OCI-LY7 (cell line): ENCODE measurements around the gene COX7A2. TPM values are rescaled to one million over a fixed set of nuclear protein-coding genes. Genes with fewer than 3 reads are reported as not detected.

Experiments
- BruUV-seq: library from RNA; stranded (reverse); fragments of 400-500 nt; replicated peaks from 2 replicates; lab custom pipeline; 2021; lab: Mats Ljungman, UMichigan
- CTCF ChIA-PET: fragments of 300-600 bp; sonication (Branson Sonifier 250); formaldehyde crosslinking; loops from one replicate; lab custom pipeline; 2022; ENCODE audit warnings: antibody characterized with exemption; ENCODE audit not compliant: unreplicated experiment; lab: Charles Lee
- POLR2A ChIA-PET: fragments of 300-600 bp; sonication (Branson Sonifier 250); formaldehyde crosslinking; loops from one replicate; lab custom pipeline; 2022; ENCODE audit warnings: antibody characterized with exemption; lab: Charles Lee
- DNase-seq: peaks from one replicate; pipeline ENCODE4 v3.0.0-alpha.2; 2015; ENCODE audit warnings: low spot score
- H2AFZ ChIP-seq: fragments of 200-600 bp; sonication (generic), shearing (Covaris generic); 2 replicates; pipeline ENCODE4 v1.6.1; 2014; ENCODE audit warnings: mild to moderate bottlenecking, antibody characterized with exemption, low read length, moderate library complexity
- H3K27ac ChIP-seq: fragments of 200-600 bp; sonication (generic); 2 replicates; pipeline ENCODE4 v1.5.1; 2014; ENCODE audit warnings: mixed run types, low read depth, mild to moderate bottlenecking, moderate library complexity, low read length, inconsistent platforms; ENCODE audit not compliant: poor library complexity, severe bottlenecking
- H3K36me3 ChIP-seq: fragments of 200-600 bp; sonication (generic); 2 replicates; pipeline ENCODE4 v1.6.1; 2014; ENCODE audit warnings: mild to moderate bottlenecking, antibody characterized with exemption, low read length, moderate library complexity, mixed read lengths; ENCODE audit not compliant: insufficient read depth
- H3K4me1 ChIP-seq: fragments of 200-600 bp; sonication (generic); 2 replicates; pipeline ENCODE4 v1.5.1; 2014; ENCODE audit warnings: mild to moderate bottlenecking, low read length; ENCODE audit not compliant: insufficient read depth, poor library complexity, severe bottlenecking
- H3K4me2 ChIP-seq: fragments of 200-600 bp; sonication (generic); 2 replicates; pipeline ENCODE4 v1.6.1; 2014; ENCODE audit warnings: mild to moderate bottlenecking, low read length
- H3K4me3 ChIP-seq: fragments of 200-600 bp; sonication (generic); 2 replicates; pipeline ENCODE4 v1.5.1; 2014; ENCODE audit warnings: mild to moderate bottlenecking, low read depth, low read length; ENCODE audit not compliant: poor library complexity, severe bottlenecking
- H3K79me2 ChIP-seq: fragments of 200-600 bp; sonication (generic); 2 replicates; pipeline ENCODE4 v1.6.1; 2016; ENCODE audit warnings: low read depth, mild to moderate bottlenecking, low read length, moderate library complexity, mixed read lengths; ENCODE audit not compliant: insufficient read depth
- H3K9me2 ChIP-seq: fragments of 200-600 bp; sonication (generic); 2 replicates; pipeline ENCODE4 v1.6.1; 2016; ENCODE audit warnings: mild to moderate bottlenecking, low read length, mixed read lengths; ENCODE audit not compliant: insufficient read depth
- H3K9me3 ChIP-seq: fragments of 200-600 bp; sonication (generic); 2 replicates; pipeline ENCODE4 v1.6.1; 2014; ENCODE audit warnings: mild to moderate bottlenecking, mixed run types, low read length, mixed read lengths
- H4K20me1 ChIP-seq: fragments of 200-600 bp; sonication (generic); 2 replicates; pipeline ENCODE4 v1.6.1; 2014; ENCODE audit warnings: mild to moderate bottlenecking, antibody characterized with exemption, low read length, moderate library complexity, mixed read lengths; ENCODE audit not compliant: insufficient read depth
- CTCF ChIP-seq: fragments of 200-600 bp; sonication (generic); conservative IDR thresholded peaks from 2 replicates; pipeline ENCODE4 v1.5.1; 2014; ENCODE audit warnings: mild to moderate bottlenecking, antibody characterized with exemption, low read length, moderate library complexity, mixed read lengths
- EZH2phosphoT487 ChIP-seq: fragments of 200-600 bp; sonication (generic); IDR thresholded peaks from 2 replicates; pipeline ENCODE4 v1.6.1; 2018; ENCODE audit warnings: low read depth, borderline replicate concordance, mild to moderate bottlenecking, mixed run types, antibody characterized with exemption, low read length, moderate library complexity, mixed read lengths
- intact Hi-C: fragments of 100-400 bp; cut with micrococcal nuclease; formaldehyde crosslinking; loops from one replicate; pipeline ENCODE4 v1.10.0; 2022; ENCODE audit not compliant: unreplicated experiment
- total RNA-seq, 2 experiments: library from RNA; depleted of rRNA in 1 of 2; stranded (reverse); fragments of >200 nt in 1 of 2; shearing (Covaris generic) in 1 of 2; gene quantifications; 2 replicates each; pipeline ENCODE4 v1.2.3, GENCODE V29; 2014 to 2022

COX7A2 gene
- total RNA-seq, 2 experiments from 2014 or later, result 210 to 403 TPM

DNA sequence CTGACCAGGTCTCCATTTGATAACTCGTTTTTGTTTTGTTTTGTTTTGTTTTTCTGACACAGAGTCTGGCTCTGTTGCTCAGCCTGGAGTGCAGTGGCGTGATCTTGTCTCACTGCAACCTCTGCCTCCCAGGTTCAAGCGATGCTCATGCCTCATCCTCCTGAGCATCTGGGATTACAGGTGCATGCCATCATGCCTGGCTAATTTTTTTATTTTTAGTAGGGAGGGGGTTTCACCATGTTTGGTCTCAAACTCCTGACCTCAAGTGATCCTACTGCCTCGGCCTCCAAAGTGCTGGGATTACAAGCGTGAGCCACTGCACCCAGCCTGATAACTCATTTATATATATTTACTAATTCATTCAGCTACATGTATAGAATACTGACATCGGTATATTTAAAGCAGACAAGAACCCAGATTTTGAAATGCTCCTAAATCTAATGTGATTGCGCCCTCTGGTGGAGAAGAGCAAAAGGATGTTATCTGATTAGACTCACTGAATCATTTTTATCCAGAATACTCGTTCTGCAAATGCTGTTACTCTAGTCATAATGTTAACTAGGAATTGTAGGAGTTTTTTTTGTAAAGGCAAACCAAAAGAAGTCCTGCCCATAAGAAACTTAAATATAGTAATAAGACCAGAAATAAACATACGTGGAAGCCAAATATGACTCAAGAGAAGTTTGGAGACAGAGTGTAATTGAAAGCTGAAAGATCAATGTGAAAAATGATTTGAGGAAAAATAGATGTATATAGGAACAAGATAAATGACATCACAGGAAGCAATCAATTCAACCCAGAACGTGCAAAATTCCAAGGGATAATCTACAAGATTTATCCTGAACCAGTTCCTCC is 32.5 kb downstream of the COX7A2 start:
- Histone ChIP-seq H3K4me2 (peak overlapping the region; percentile 40), H3K4me1 (no peaks in the 10 kb centered on the region), H2AFZ (peak overlapping the region; percentile 23; the same call in 1 of the 2 replicates), H3K4me3 (no peak overlapping the region), H4K20me1 (no peaks in the 10 kb centered on the region), H3K36me3 (no peaks in the 10 kb centered on the region), H3K27ac (no peak overlapping the region), H3K79me2 (no peaks in the 10 kb centered on the region), H3K9me2 (no peaks in the 10 kb centered on the region), H3K9me3 (no peaks in the 10 kb centered on the region)
- ChIA-PET POLR2A (interaction anchor here (0.6 to 1.4 kb wide), 4 partner anchors 8 to 1579 kb away, joined by 3 to 7 read pairs (median 4); no protein-coding TSS in a partner anchor), CTCF (no interaction called here)
- BruUV-seq, result no TSS peak
- peak; percentile 79 for DNase-seq
- TF ChIP-seq CTCF (peak; percentile 94), EZH2phosphoT487 (no peak)
- intact Hi-C loops, result no loop called here

GRCh38 chr6:75209184-75209723 is 34.3 kb downstream of the COX7A2 start:
- ChIA-PET POLR2A (interaction anchor here (0.6 kb wide), 2 partner anchors 1217 to 1265 kb away, joined by 3 read pairs; no protein-coding TSS in a partner anchor), CTCF (interaction anchor here (0.8 to 1.3 kb wide), 4 partner anchors 379 to 1470 kb away, joined by 3 to 4 read pairs (median 3); no protein-coding TSS in a partner anchor)
- TF ChIP-seq EZH2phosphoT487, result no peak
- TF ChIP-seq CTCF, result peak; percentile 44; the same call in 1 of the 2 replicates
- H3K9me3 ChIP-seq, result no peaks in the 10 kb centered on the region
- no peaks in the 10 kb centered on the region for H3K36me3 ChIP-seq
- no TSS peak for BruUV-seq
- no peak overlapping the region for H3K27ac ChIP-seq
- no peaks in the 10 kb centered on the region for H3K9me2 ChIP-seq
- intact Hi-C loops, result loop anchor here (2.0 to 5.0 kb wide), 4 partner anchors 1117 to 1472 kb away; no protein-coding TSS in a partner anchor
- no peaks in the 10 kb centered on the region for H4K20me1 ChIP-seq
- DNase-seq, result no peak
- peak overlapping the region; percentile 23; the same call in 1 of the 2 replicates for H2AFZ ChIP-seq
- H3K79me2 ChIP-seq, result no peaks in the 10 kb centered on the region
- no peaks in the 10 kb centered on the region for H3K4me1 ChIP-seq
- no peak overlapping the region for H3K4me2 ChIP-seq
- no peak overlapping the region for H3K4me3 ChIP-seq
